Neural progenitor cell (in vitro differentiated cells): ENCODE measurements around the gene CADPS.

Source experiments
- CTCF ChIP-seq: fragments of 200-600 bp; sonication (generic); IDR thresholded peaks from 2 replicates; pipeline ENCODE4 v1.5.1; 2017; ENCODE audit warnings: antibody characterized with exemption, mild to moderate bottlenecking
- EZH2 ChIP-seq: fragments of 200-600 bp; sonication (generic); IDR thresholded peaks from 2 replicates; pipeline ENCODE4 v1.6.1; 2017; ENCODE audit warnings: antibody characterized with exemption, mild to moderate bottlenecking, moderate library complexity
- EZH2phosphoT487 ChIP-seq: fragments of 200-600 bp; sonication (generic); IDR thresholded peaks from 2 replicates; pipeline ENCODE4 v1.6.1; 2017; ENCODE audit warnings: antibody characterized with exemption

DNA sequence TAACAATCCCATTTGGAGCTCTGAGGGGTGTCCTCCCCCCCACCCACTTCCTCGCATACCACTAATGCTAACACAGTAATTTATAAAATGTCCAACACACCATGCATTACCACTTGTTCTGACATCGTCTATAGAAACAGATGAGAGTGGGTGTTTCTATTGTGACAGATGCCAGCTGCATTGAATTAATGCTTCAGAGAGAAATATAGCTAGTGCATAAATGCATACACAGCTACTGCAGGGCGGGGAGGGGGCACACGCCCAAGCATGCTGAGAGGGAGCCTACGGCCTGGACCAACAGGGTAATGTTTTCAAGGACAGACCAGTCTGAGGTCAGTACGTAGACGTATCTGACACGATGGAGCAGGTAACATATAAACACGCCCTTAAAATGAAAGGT lies 395.9 kb downstream of the CADPS start:
- TF ChIP-seq CTCF (no peak), EZH2phosphoT487 (no peak), EZH2 (no peak)
